ENCODE measurements around the gene CTF1.

DNA sequence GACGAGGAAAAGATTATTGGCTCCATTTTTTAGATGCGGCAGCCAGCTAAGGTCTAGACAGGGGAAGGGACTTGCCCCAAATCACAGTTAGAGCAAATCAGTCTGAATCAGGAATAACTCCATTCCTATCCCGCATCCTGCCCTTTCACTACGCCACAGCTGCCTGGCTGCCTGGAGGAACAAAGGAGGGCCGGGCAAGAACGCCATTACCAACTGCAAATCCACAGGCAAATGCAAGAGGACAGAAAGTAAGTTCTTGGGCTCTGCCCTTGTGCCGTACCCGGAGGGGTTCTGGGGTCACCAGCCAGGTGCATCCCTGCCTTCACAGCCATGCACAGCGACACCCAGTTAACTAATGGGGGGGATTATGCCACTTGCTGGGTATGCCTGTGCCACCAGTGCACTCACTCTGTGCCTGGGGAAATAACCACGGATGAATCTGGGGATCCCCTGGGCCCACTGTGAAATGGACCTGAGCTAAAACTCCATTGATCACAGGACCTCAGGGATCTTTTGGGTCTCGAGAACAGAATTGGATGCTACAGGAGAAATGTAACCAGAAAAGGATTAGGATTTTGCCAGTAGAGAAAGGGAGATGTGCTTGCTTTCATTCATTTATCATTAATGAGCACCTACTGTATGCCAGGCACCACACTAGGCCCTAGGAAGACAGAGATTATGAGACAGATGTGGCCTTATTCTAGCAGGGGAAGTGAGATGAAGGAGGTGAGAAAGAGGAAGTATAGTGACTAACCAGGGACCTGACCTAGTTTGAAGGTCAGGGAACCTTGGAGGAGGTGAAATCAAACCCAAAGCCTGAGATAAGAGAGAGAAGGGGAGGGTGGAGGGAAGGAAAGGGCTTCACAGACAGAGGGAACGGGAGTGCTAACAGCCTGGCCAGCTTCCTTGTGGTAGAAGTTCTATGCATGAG lies 20.3 kb upstream of the CTF1 start:
- TF ChIP-seq POLR2A (IDR thresholded peaks at IDR 0.05), result no peak
- TF ChIP-seq, protein P1, sequence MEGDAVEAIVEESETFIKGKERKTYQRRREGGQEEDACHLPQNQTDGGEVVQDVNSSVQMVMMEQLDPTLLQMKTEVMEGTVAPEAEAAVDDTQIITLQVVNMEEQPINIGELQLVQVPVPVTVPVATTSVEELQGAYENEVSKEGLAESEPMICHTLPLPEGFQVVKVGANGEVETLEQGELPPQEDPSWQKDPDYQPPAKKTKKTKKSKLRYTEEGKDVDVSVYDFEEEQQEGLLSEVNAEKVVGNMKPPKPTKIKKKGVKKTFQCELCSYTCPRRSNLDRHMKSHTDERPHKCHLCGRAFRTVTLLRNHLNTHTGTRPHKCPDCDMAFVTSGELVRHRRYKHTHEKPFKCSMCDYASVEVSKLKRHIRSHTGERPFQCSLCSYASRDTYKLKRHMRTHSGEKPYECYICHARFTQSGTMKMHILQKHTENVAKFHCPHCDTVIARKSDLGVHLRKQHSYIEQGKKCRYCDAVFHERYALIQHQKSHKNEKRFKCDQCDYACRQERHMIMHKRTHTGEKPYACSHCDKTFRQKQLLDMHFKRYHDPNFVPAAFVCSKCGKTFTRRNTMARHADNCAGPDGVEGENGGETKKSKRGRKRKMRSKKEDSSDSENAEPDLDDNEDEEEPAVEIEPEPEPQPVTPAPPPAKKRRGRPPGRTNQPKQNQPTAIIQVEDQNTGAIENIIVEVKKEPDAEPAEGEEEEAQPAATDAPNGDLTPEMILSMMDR (IDR thresholded peaks at IDR 0.05), result no peak
